GM10248 (cell line): ENCODE measurements around the gene ZBTB7C.

Source experiments
- CTCF ChIA-PET: fragments of 300-600 bp; sonication (Branson Sonifier 250); formaldehyde crosslinking; extraction: SDS; loops from one replicate; lab custom pipeline; 2021; ENCODE audit warnings: antibody characterized with exemption; lab: Yijun Ruan, JAX
- POLR2A ChIA-PET: fragments of 350-650 bp; sonication (Branson Sonifier 250); formaldehyde crosslinking; extraction: SDS; loops from one replicate; lab custom pipeline; 2020; ENCODE audit warnings: antibody characterized with exemption; lab: Yijun Ruan, JAX
- DNase-seq: peaks from one replicate; pipeline ENCODE4 v3.0.0; 2012; ENCODE audit errors: extremely low spot score
- TF ChIP-seq, protein P1 (sequence below): IDR thresholded peaks from 2 replicates; pipeline ENCODE4 v1.5.1; 2012; ENCODE audit warnings: mild to moderate bottlenecking, low read depth; ENCODE audit errors: extremely low read depth, missing control alignments, control extremely low read depth

The ZBTB7C gene

GRCh38 chr18:48279312-48279711 lies 129.9 kb downstream of the ZBTB7C start:
- CTCF ChIA-PET = no interaction called here
- TF ChIP-seq, protein P1, sequence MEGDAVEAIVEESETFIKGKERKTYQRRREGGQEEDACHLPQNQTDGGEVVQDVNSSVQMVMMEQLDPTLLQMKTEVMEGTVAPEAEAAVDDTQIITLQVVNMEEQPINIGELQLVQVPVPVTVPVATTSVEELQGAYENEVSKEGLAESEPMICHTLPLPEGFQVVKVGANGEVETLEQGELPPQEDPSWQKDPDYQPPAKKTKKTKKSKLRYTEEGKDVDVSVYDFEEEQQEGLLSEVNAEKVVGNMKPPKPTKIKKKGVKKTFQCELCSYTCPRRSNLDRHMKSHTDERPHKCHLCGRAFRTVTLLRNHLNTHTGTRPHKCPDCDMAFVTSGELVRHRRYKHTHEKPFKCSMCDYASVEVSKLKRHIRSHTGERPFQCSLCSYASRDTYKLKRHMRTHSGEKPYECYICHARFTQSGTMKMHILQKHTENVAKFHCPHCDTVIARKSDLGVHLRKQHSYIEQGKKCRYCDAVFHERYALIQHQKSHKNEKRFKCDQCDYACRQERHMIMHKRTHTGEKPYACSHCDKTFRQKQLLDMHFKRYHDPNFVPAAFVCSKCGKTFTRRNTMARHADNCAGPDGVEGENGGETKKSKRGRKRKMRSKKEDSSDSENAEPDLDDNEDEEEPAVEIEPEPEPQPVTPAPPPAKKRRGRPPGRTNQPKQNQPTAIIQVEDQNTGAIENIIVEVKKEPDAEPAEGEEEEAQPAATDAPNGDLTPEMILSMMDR = no peak

DNA sequence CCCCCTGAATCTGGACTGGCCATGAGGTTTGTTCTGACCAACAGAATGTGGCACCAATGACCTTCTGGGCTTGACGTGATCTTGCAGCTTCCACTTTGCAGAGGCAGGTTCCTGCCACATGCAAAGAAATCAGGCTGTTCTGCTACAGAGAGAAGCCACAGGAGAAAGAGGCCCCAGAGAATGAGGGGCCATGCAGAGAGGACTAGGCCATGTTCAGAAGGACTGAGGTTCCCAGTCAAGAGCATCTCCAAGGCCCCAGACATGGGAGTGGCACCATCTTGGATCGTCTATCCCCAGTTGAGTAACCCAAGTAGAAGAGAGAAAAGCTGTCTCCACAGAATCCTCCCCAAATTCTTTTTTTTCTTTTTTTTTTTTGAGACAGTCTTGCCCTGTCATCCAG lies 131.1 kb downstream of the ZBTB7C start:
- POLR2A ChIA-PET = no interaction called here
- TF ChIP-seq, protein P1 = no peak
- DNase-seq = no peak
- CTCF ChIA-PET = no interaction called here

More at GRCh38 chr18:48279312-48279711, 129.9 kb downstream of the ZBTB7C start:
- POLR2A ChIA-PET = no interaction called here
- no peak for DNase-seq

DNA sequence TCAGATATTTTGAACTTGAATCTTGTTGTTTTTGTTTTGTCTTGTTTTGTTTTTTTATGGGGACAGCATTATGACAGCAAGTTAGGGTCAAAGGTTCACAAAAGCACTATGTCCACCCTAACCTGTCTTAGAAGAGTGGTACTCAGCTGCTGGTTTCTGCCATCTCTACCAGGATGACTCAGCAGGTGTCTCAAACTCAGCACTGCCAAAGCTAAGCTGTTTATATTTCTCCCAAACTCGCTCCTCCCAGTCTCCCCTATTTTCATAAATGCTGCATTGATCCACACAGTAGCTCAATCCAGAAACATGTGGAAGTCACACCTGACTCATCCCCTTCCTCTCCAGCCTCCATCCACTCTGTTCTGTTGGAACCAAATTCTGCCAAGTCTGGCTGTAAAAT lies 134.9 kb downstream of the ZBTB7C start:
- POLR2A ChIA-PET = no interaction called here
- CTCF ChIA-PET = no interaction called here
- TF ChIP-seq, protein P1 = no peak
- DNase-seq = no peak

DNA sequence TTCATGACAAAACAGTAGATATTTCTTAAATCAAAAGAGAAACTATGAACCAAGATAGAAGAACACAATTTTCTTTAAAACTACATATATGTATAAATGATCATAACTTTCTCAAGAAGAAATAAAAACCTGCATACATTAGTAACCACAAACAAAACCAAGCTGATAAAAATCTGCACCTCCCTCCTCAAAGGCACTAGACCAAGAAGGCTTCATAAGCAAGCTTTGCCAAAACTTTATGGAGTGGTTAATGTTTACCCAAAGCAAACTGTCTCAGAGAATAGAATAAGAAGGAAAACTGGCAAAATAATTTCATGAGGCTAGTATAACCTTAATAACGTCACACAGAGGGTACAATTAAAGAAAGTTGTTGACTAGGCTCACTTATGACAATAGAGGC lies 138.3 kb downstream of the ZBTB7C start:
- ChIA-PET POLR2A (no interaction called here), CTCF (no interaction called here)
- DNase-seq = no peak
- TF ChIP-seq, protein P1 = no peak

GRCh38 chr18:48265328-48265727 lies 143.9 kb downstream of the ZBTB7C start:
- CTCF ChIA-PET = interaction anchor here (1.7 kb wide), 1 partner anchor 180 kb away, joined by 4 read pairs; no protein-coding TSS in a partner anchor
- POLR2A ChIA-PET = no interaction called here
- no peak for DNase-seq
- TF ChIP-seq, protein P1 = no peak

- POLR2A ChIA-PET = no interaction called here
- DNase-seq = no peak
- CTCF ChIA-PET = interaction anchor here (1.7 kb wide), 1 partner anchor 181 kb away, joined by 4 read pairs; no protein-coding TSS in a partner anchor
- TF ChIP-seq, protein P1 = no peak
Measured at GRCh38 chr18:48263914-48264902, 145.0 kb downstream of the ZBTB7C start.
